Measurements from ENCODE around the gene LRRC37A.
"Not testable (repeated sequence)": the region's sequence is repeated elsewhere in the genome, so short reads cannot be mapped to it uniquely, and the experiment has no call there.

Gene LRRC37A

DNA sequence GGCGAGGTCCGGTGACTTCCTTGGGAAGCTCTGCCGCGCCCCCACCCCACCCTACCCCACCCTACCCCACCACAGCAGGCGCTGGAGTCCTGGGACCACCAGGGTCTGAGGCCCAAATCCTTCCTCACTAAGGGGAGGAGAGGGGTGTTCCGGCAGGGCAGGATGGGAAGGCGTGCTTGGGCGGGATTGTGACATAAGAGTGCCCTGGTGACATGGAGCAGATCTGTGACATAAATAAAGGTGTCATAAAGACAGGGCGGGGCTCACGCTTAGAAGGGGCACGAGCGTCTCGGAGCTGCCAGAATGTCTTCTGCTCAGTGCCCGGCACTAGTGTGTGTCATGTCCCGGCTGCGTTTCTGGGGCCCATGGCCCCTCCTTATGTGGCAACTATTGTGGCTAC is at the start of gene LRRC37A:
TSS of gene LRRC37A (plus strand) at position 301 of the 400 bp plus-strand sequence. CDS start at position 304, 3 bp downstream.
- not testable (repeated sequence) for H3K27me3 Mint-ChIP-seq (ENCODE audit: low read depth)
- peaks cover 10% of the 10 kb centered on the region for H3K4me1 Mint-ChIP-seq (ENCODE audit: low read depth)

DNA sequence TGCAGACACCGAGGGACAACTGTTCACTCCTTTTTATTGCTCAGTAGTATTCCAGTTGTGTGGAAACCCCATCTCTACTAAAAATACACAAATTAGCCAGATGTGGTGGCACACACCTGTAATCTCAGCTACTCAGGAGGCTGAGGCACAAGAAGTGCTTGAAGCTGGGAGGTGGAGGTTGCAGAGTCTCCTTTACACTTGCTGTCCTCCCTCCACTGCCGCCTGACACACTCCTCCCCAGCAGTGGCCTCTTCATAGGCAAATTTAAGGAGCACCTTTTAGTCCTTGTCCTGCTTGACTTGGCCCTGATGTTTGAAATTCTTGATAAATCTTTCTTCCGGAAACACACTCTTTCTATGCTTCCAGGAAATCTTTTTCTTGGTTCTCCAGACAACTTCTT is 45.8 kb upstream of the LRRC37A start:
- H3K4me1 Mint-ChIP-seq (ENCODE audit: low read depth); H3K27ac Mint-ChIP-seq; H3K36me3 Mint-ChIP-seq (ENCODE audit: low read depth); DNase-seq (ENCODE audit: low spot score); H3K4me3 Mint-ChIP-seq; H3K9me3 Mint-ChIP-seq: not testable (repeated sequence)
- peaks cover 19% of the 10 kb centered on the region for H3K27me3 Mint-ChIP-seq (ENCODE audit: low read depth)

More for the DNA sequence above, at the start of gene LRRC37A:
- not testable (repeated sequence) for H3K27ac Mint-ChIP-seq; H3K4me3 Mint-ChIP-seq; H3K36me3 Mint-ChIP-seq (ENCODE audit: low read depth); H3K9me3 Mint-ChIP-seq; DNase-seq (ENCODE audit: low spot score)

DNA sequence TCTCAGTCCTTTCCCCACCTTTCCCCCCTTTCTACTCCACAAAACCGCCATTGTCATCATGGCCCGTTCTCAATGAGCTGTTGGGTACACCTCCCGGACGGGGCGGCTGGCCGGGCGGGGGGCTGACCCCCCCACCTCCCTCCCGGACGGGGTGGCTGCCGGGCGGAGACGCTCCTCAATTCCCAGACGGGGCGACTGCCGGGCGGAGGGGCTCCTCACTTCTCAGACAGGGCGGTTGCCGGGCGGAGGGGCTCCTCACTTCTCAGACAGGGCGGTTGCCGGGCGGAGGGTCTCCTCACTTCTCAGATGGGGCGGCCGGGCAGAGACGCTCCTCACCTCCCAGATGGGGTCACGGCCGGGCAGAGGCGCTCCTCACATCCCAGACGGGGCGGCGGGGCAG is 42.1 kb upstream of the LRRC37A start:
- peaks cover 14% of the 10 kb centered on the region for H3K27me3 Mint-ChIP-seq (ENCODE audit: low read depth)
- H3K4me1 Mint-ChIP-seq (ENCODE audit: low read depth); DNase-seq (ENCODE audit: low spot score); H3K36me3 Mint-ChIP-seq (ENCODE audit: low read depth); H3K4me3 Mint-ChIP-seq; H3K9me3 Mint-ChIP-seq; H3K27ac Mint-ChIP-seq: not testable (repeated sequence)

DNA sequence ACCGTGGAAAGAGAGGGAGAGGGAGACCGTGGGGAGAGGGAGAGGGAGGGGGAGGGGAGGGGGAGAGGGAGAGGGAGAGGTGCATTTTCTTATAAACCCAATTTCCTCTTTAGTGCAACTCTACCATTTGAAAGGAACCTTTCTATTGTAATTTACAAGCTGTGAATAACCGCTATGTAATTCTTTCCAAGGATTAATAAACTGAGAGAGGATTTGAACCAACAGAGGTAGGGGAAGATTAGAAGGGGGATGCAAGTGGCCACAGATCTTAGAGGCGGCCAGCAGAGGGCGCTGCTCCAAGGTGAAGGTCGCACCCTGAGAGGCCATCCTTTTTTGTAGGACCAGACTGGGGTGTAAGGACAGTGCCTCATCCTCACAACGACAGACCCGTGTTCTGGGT is 41.2 kb upstream of the LRRC37A start:
- H3K4me3 Mint-ChIP-seq; H3K27ac Mint-ChIP-seq; H3K4me1 Mint-ChIP-seq (ENCODE audit: low read depth); H3K9me3 Mint-ChIP-seq; H3K36me3 Mint-ChIP-seq (ENCODE audit: low read depth): not testable (repeated sequence)
- DNase-seq (ENCODE audit: low spot score): peak; percentile 69
- H3K27me3 Mint-ChIP-seq (ENCODE audit: low read depth): peaks cover 12% of the 10 kb centered on the region

DNA sequence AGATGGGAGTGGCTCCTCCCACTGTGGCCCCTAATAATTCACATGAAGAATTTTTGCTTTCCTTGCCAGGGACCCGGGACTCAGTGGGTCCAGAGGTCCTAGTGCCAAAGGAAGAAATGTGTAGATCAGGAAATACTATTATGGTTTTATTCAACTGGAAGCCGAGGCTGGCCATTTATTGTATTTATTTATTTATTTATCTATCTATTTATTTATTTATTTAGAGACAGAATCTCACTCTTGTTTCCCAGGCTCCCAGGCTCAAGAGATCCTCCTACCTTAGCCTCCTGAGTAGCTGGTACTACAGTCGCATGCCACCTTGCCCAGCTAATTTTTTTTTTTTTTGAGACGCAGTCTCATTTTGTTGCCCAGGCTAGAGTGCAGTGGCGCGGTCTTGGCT is 40.7 kb upstream of the LRRC37A start:
- not testable (repeated sequence) for H3K4me1 Mint-ChIP-seq (ENCODE audit: low read depth); H3K36me3 Mint-ChIP-seq (ENCODE audit: low read depth); H3K27ac Mint-ChIP-seq; H3K9me3 Mint-ChIP-seq; H3K4me3 Mint-ChIP-seq; H3K27me3 Mint-ChIP-seq (ENCODE audit: low read depth); DNase-seq (ENCODE audit: low spot score)

DNA sequence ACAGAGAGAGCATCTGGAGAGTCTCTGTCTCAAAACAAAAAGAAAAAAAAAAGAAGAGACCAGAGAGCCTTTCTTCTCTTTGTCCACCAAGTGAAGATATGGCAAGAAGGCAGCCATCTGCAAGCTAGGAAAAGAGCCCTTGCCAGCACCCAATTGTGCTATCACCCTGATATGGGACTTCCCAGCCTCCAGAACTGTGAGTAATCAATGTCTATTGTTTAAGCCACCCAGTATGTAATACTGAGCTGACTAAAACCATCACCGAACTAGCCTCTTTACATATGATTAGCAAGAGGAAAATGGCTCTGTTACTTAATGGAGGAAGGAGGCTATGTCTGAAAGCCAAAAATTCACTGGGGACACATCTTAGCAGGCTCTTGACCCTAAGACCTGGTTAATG is 38.6 kb upstream of the LRRC37A start:
- H3K9me3 Mint-ChIP-seq; H3K36me3 Mint-ChIP-seq (ENCODE audit: low read depth); H3K27ac Mint-ChIP-seq: not testable (repeated sequence)

DNA sequence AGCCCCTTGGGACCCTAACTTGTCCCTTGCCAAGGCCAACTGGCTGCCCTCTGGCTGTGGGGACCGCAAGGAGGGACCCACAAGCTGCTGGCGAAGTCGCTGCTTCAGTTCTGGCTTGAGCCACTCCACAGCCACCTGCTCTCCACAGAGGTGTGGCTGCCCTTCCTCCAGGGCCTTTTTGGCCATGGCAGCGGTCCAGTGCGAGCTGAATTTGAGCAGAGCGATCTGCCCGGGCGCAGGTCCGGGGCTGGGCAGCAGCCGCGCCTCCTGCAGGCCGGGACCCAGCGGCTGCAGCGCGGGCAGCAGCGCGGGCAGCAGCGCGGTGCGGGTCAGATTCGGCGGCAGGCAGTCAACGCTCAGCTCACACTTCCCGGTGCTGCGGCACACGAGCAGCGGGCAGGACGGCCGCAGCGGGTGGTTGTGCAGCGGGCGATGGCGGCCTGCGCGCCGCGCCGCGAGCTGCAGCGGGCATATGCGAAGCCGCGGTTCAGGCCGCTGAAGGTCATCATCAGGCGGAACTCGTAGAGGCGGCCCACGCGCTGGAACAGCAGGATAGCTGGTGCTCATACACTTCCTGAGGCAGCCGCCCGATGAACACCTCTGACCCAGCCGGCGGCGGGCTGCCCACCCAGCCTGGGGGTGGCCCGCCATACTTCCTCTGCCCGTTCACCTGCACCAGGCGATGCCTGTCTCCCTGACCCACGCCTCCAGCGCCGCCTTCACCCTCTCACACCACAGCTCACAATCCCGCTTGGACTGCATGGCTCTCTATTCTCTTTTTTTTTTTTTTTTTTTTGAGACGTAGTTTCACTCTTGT is 34.9 kb upstream of the LRRC37A start:
- H3K9me3 Mint-ChIP-seq; H3K36me3 Mint-ChIP-seq (ENCODE audit: low read depth); DNase-seq (ENCODE audit: low spot score); H3K27me3 Mint-ChIP-seq (ENCODE audit: low read depth): not testable (repeated sequence)
- Mint-ChIP-seq H3K4me3 (peak overlapping the region; percentile 69), H3K27ac (peak overlapping the region; percentile 53), H3K4me1 (ENCODE audit: low read depth) (peaks cover 13% of the 10 kb centered on the region)

More for the DNA sequence above, 38.6 kb upstream of the LRRC37A start:
- not testable (repeated sequence) for H3K4me1 Mint-ChIP-seq (ENCODE audit: low read depth); H3K4me3 Mint-ChIP-seq; H3K27me3 Mint-ChIP-seq (ENCODE audit: low read depth); DNase-seq (ENCODE audit: low spot score)

DNA sequence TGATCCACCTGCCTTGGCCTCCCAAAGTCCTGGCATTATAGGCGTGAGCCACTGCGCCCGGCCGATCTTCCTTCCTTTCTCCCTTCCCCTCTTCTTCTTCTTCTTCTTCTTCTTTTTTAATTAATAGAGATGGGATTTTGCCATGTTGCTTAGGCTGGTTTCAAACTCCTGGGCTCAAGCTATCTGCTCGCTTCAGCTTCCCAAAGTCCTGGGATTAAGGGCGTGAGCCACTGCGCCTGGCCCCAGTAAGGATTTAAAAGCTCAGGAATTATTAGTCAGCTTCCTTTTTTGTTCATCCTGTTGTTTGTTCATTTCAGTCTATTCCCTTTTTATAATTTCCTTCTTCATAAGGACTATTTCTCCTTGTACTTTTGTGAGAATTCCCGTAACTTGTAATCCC is 32.7 kb upstream of the LRRC37A start:
- Mint-ChIP-seq H3K4me1 (ENCODE audit: low read depth) (peaks cover 27% of the 10 kb centered on the region), H3K27ac (no peak overlapping the region), H3K27me3 (ENCODE audit: low read depth) (peaks cover 8% of the 10 kb centered on the region), H3K4me3 (no peak overlapping the region), H3K36me3 (ENCODE audit: low read depth) (no peaks in the 10 kb centered on the region), H3K9me3 (no peaks in the 10 kb centered on the region)
- no peak for DNase-seq (ENCODE audit: low spot score)

DNA sequence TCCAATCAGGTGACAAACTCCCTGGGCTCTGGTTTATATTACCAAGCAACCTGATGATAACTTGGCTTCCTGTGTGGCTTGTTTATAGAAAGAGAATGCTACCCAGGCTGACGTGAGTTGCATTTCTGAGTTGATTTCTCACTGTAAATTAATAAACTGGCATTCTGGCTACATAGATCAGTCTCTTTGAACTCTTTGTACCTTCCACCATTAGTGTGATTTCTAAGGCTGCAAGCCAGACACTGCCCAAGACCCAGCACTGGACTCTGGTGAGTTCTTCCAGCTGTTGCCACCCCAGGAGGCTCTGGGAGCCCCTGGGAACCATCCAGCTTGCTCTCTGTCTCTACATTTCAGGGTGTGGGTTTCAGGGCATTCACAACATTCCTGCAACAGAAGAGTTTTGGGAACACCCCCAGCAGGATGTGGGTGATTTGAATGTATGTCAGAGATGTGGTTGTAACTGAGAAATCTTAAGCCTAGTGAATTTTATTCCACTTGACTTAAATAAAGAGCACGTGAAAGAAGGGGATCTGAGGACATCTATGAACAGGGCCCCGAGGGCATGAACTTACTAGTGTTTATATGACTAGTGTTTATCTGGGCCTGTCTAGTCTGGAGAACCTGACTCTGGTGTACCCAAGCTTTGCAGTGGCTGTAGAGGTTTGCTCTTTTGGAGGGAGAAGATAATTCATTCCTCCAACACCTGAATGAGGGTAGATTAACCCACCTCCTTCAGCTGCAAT is 30.3 kb upstream of the LRRC37A start:
- peaks cover 31% of the 10 kb centered on the region for H3K4me1 Mint-ChIP-seq (ENCODE audit: low read depth)
- H3K9me3 Mint-ChIP-seq: no peaks in the 10 kb centered on the region
- H3K27me3 Mint-ChIP-seq (ENCODE audit: low read depth): peaks cover 28% of the 10 kb centered on the region
- peak; percentile 28 for DNase-seq (ENCODE audit: low spot score)
- peak overlapping the region; percentile 79 for H3K4me3 Mint-ChIP-seq
- peak overlapping the region; percentile 21 for H3K27ac Mint-ChIP-seq
- no peaks in the 10 kb centered on the region for H3K36me3 Mint-ChIP-seq (ENCODE audit: low read depth)

DNA sequence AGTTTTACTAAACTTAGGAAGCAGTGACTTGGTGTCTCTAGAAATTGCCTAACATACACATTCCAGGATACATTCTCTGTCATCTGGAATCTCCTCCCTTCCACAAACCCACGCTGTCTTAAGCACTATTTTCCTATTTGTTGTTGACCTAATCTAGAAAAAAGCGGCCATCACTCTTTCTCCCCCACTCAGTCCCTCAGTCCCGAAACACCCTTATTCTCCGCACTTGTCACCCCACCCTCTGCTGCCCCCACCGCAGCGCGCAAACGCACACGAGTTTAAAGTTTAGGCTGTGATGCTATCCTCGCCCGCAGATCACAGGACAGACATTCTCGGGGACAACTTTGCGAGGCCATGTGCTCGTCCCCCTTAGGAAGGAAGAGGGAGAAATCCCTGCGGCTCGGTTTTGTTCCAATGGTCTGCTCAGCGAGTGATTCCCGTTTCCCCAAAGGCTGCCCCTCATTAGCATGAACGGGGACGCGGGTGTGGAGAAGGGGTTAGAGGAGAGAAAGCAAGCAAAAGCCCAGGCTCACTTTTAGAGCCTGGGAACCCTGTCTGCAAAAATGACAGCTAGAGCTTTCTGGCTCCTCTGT is 28.8 kb upstream of the LRRC37A start:
- Mint-ChIP-seq H3K4me1 (ENCODE audit: low read depth) (peaks cover 30% of the 10 kb centered on the region), H3K27ac (peak overlapping the region; percentile 64), H3K27me3 (ENCODE audit: low read depth) (peaks cover 39% of the 10 kb centered on the region), H3K4me3 (peak overlapping the region; percentile 79)
- not testable (repeated sequence) for H3K36me3 Mint-ChIP-seq (ENCODE audit: low read depth); H3K9me3 Mint-ChIP-seq; DNase-seq (ENCODE audit: low spot score)

DNA sequence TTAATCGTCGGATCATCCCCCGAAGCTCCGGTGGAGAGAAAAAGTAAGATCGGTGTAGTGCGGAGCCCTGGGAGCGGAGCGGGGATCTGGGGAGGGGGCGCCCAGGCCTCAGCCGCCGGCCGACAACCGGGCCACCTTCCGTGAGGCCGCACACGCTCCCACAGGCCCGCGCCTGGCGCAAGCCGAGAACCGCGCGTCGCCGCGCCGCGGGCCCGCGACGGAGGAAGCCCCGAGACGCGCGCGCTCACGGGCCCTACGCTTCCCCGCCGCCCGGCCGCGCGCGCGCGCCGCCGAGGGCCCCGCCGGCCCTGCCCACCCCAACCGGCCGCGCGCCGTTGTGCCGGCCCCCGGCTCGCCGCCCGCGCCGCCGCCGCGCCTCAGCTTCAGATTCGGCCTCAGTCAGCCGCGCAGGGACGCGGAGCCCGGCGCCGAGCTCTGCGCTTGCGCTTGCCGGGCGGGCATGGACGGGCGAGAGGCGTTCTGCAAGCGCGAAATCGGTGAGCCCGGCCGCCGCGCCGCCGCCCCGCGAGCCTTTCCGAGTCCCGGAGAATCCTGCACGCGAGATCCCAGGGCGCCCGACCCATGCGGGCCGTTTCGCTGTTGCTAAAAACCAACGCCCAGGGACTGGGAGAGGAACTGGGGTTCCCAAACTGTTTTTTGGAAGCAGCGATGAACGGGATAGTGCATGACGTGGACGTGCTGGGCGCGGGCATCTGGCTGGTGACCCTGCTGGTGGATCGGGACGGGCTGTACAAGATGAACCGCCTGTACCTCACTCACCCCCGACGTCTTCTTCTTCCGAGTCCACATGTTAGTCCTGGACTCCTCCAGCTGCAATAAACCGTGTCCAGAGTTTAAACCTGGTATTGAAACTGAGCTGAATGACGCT is 28.0 kb upstream of the LRRC37A start:
- peak; percentile 93 for DNase-seq (ENCODE audit: low spot score)
- Mint-ChIP-seq H3K9me3 (no peaks in the 10 kb centered on the region), H3K36me3 (ENCODE audit: low read depth) (no peaks in the 10 kb centered on the region), H3K4me1 (ENCODE audit: low read depth) (peaks cover 30% of the 10 kb centered on the region), H3K27ac (peak overlapping the region; percentile 74), H3K4me3 (peak overlapping the region; percentile 96), H3K27me3 (ENCODE audit: low read depth) (peaks cover 46% of the 10 kb centered on the region)

DNA sequence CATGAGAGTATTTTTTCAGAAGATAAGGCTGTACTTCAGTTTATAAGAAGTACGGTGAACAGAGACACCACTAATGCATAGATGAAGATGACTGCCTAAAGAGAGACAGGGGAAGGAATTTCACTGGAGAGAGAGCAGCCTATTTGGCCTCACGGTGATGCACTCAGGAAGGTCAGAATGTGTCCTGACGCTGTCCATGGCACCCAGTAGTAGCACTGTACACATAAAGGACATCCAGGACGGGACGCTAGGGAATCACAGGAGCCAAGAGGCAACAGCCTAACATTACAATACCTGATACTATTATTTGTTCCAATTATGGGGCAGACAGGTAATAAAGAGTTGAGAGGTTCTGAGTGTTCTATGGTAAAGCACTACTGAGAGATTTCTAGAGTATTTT is 24.9 kb upstream of the LRRC37A start:
- peaks cover 18% of the 10 kb centered on the region for H3K4me1 Mint-ChIP-seq (ENCODE audit: low read depth)
- no peaks in the 10 kb centered on the region for H3K36me3 Mint-ChIP-seq (ENCODE audit: low read depth)
- H3K27me3 Mint-ChIP-seq (ENCODE audit: low read depth): peaks cover 66% of the 10 kb centered on the region
- H3K4me3 Mint-ChIP-seq: no peak overlapping the region
- H3K27ac Mint-ChIP-seq: no peak overlapping the region
- no peak for DNase-seq (ENCODE audit: low spot score)
- no peaks in the 10 kb centered on the region for H3K9me3 Mint-ChIP-seq

DNA sequence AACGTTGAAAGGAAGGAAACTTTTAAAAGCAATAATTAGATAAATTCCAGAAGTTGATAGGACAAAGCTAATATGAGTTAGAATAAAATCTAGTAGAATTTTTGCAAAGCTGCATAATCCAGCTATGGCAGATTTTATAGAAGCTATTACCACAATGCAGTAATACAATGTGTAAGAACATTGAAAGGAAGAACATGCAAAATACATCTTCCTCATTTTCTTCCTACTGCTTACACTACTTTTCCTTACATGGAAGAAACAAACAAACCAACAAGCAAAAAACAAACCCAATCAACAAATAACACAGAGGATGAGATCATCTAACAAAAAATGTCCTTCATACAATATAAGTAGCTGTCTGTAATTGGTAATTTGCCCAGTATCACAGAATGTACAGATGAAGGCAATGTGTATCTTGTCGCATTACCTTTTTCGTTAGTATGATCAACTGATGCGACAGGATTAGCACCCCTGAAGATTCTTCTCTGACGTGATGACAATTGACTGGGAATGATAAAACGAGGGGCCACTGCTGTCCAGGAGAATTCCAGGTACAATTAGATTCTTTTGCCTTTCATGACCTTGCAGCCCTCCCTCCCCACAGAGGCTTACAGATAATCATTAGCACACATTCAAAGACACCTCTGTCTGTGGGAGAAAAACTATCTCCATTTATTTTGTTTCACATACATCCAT is 21.2 kb upstream of the LRRC37A start:
- DNase-seq (ENCODE audit: low spot score): no peak
- H3K36me3 Mint-ChIP-seq (ENCODE audit: low read depth): no peaks in the 10 kb centered on the region

More for the DNA sequence above, 21.2 kb upstream of the LRRC37A start:
- Mint-ChIP-seq H3K27me3 (ENCODE audit: low read depth) (peaks cover 55% of the 10 kb centered on the region), H3K9me3 (no peaks in the 10 kb centered on the region), H3K27ac (no peak overlapping the region), H3K4me3 (no peak overlapping the region), H3K4me1 (ENCODE audit: low read depth) (no peaks in the 10 kb centered on the region)

Data from T-helper 2 cell treated with Interferon-gamma antibody and Interleukin-4, amounts not matched to agents 5 μg/mL and 100 μg/mL, for 36 hours (primary cell).